Prostate gland (tissue), 2 donors: Measurements from ENCODE around the gene CACNA1S. TPM values are rescaled to one million over a fixed set of nuclear protein-coding genes. Genes with fewer than 3 reads are reported as not detected.

Experiments used
- DNase-seq: peaks from one replicate; pipeline ENCODE4 v3.0.0-alpha.2; 2019; ENCODE audit warnings: low spot score
- H3K27ac ChIP-seq, 2 donors: fragments of 200-600 bp; sonication (generic); 2 replicates each; pipeline ENCODE4 v1.5.1; 2017 to 2019
- H3K27me3 ChIP-seq: fragments of 200-600 bp; sonication (generic); replicated peaks from 2 replicates; pipeline ENCODE4 v1.5.1; 2019; ENCODE audit not compliant: insufficient read depth
- H3K36me3 ChIP-seq, 2 donors: fragments of 200-600 bp; sonication (generic); 1 replicate in 1 of 2; 2 replicates in 1 of 2; pipeline versions ENCODE4 v1.5.1 to v1.8.1; 2017 to 2019
- H3K4me1 ChIP-seq: fragments of 200-600 bp; sonication (generic); replicated peaks from 2 replicates; pipeline ENCODE4 v1.5.1; 2019
- H3K4me3 ChIP-seq, 2 donors: fragments of 200-600 bp; sonication (generic); 2 replicates each; pipeline ENCODE4 v1.5.1; 2017 to 2019
- H3K9me3 ChIP-seq: fragments of 200-600 bp; sonication (generic); 2 replicates; pipeline ENCODE4 v1.5.1; 2017
- POLR2A ChIP-seq: fragments of 450-650 bp; IDR thresholded peaks from one replicate; pipeline ENCODE4 v1.6.1; 2016; ENCODE audit warnings: antibody characterized with exemption, mild to moderate bottlenecking
- POLR2AphosphoS5 ChIP-seq: sonication (generic); formaldehyde crosslinking; IDR thresholded peaks from one replicate; pipeline ENCODE4 v1.6.1; 2017; ENCODE audit warnings: antibody characterized with exemption
- WGBS: methylation state at CpG from one replicate; pipeline ENCODE4 v1.1.5; 2018; 5-methylcytosine and 5-hydroxymethylcytosine counted together
- intact Hi-C: fragments of 100-400 bp; cut with DNase I; formaldehyde crosslinking; loops from one replicate; pipeline ENCODE4 v1.14.2; 2022
- total RNA-seq, 2 donors: library from RNA; depleted of rRNA; stranded (reverse); fragments of >200 nt; gene quantifications; one replicate each; pipeline ENCODE4 v1.1.0, GENCODE V29; 2016
- TF ChIP-seq, protein P1 (sequence below), 4 experiments: fragments of 200-600 bp in 2 of 4; fragments of 450-650 bp in 2 of 4; sonication (generic) in 2 of 4; IDR thresholded peaks; 1 replicate in 3 of 4; 2 replicates in 1 of 4; pipeline ENCODE4 v1.5.1; 2016 to 2019; ENCODE audit warnings: antibody characterized with exemption in 4 of 4, mild to moderate bottlenecking in 2 of 4, moderate library complexity in 2 of 4

The CACNA1S gene
- total RNA-seq, 2 donors from 2014 or later: 0.55 TPM; not detected in 1

DNA sequence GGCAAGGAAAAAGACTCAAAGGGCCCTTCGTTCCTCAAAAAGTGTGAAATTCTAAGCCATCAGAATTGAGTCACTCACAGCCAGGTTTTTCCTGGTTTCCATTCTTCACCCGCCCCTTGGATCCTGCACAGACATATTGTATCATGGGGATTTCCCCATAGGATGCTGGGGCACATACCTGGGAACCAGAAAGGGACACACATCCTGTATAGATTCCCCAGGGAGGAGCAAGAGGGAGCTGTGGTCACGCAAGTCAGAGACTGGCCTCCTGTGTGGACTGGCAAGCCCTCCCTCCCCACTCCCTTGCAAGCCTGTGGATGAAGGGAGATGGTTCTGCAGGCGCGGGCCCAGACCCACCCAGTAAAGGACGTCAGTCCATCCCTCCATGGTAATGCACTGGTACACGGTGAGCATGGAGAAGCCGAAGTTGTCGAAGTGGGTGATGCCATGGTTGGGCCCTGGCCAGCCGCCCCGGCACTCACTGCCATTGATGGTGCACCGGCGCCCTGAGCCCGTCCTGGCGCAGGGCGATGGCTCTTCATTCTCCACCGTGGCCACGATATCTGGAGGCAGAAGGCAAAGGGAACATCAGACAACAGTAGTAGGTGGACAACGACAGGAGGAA lies 23.2 kb downstream of the CACNA1S start:
- WGBS: 60% methylated on average over 19 of the region's 19 CpGs
- Histone ChIP-seq H3K27ac (no peak overlapping the region), H3K4me3 (no peak overlapping the region), H3K9me3 (no peaks in the 10 kb centered on the region), H3K4me1 (no peaks in the 10 kb centered on the region), H3K27me3 (no peaks in the 10 kb centered on the region), H3K36me3 (no peaks in the 10 kb centered on the region)
- intact Hi-C loops: no loop called here
- DNase-seq: no peak
- TF ChIP-seq, protein P1, sequence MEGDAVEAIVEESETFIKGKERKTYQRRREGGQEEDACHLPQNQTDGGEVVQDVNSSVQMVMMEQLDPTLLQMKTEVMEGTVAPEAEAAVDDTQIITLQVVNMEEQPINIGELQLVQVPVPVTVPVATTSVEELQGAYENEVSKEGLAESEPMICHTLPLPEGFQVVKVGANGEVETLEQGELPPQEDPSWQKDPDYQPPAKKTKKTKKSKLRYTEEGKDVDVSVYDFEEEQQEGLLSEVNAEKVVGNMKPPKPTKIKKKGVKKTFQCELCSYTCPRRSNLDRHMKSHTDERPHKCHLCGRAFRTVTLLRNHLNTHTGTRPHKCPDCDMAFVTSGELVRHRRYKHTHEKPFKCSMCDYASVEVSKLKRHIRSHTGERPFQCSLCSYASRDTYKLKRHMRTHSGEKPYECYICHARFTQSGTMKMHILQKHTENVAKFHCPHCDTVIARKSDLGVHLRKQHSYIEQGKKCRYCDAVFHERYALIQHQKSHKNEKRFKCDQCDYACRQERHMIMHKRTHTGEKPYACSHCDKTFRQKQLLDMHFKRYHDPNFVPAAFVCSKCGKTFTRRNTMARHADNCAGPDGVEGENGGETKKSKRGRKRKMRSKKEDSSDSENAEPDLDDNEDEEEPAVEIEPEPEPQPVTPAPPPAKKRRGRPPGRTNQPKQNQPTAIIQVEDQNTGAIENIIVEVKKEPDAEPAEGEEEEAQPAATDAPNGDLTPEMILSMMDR (IDR thresholded peaks at IDR 0.05): no peak
- TF ChIP-seq POLR2A: no peak
- no peak for TF ChIP-seq POLR2AphosphoS5

DNA sequence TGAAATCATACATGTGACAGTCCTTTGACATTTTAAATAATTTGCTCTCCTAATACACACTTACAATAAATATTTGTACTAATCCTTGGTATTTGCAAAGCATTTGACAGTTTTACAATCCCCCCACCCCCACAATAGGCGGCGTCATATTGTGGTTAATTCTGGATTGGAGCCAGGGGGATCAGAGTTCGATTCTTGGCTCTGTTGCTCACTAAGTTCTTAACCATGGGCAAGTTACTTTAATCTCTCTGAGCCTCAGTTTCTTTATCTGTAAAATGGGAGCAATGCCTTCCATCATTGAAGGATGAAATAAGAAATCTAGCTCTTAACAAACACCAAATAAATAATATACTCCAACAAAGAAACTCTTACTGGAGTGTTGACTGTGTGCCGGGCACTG lies 23.8 kb downstream of the CACNA1S start:
- intact Hi-C loops: no loop called here
- WGBS: 40% methylated on average over 4 of the region's 4 CpGs
- Histone ChIP-seq H3K4me1 (no peaks in the 10 kb centered on the region), H3K4me3 (no peak overlapping the region), H3K27ac (no peak overlapping the region), H3K27me3 (no peaks in the 10 kb centered on the region), H3K36me3 (no peaks in the 10 kb centered on the region), H3K9me3 (no peaks in the 10 kb centered on the region)
- DNase-seq: no peak
- TF ChIP-seq POLR2AphosphoS5: no peak

DNA sequence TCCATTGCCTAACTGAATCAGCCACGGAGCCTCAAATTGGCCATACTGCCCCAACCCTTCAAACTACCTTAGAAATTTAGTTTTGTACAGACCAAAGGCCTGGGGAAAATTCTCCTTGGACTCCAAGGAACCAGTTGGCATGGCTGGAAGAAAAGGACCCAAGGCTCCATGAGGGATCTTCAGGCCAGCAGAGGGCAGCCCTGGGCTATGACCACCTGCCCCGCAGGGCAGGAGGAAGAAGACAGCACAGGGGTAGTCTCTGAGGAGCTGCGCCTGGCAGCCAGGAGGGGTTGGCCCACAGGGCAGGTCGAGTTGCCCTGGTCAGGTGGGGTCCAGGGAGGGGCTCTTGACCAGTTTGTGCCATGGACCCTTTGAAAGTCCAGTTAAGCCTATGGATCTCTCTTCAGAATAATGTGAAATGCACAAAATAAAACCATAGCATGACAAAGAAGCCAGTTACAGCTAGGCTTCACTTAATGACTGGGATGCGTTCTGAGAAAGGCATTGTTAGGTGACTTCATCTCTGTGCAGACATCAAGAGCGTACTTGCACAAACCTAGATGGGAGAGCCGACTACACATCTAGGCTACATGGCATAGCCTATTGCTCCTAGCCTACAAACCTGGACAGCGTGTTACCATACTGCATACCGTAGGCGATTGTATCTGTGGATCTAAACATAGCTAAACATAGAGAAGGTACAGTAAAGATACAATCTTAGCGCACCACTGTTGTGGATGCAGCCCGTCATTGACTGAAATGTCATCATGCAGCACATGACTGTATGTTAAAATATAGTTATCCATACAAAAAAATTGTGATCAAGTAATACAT lies 26.1 kb downstream of the CACNA1S start:
- 78% methylated on average over 12 of the region's 12 CpGs for WGBS
- intact Hi-C loops: no loop called here
- peak; percentile 43 for DNase-seq
- Histone ChIP-seq H3K36me3 (no peaks in the 10 kb centered on the region), H3K27ac (no peak overlapping the region), H3K4me1 (no peaks in the 10 kb centered on the region), H3K27me3 (no peaks in the 10 kb centered on the region), H3K9me3 (no peaks in the 10 kb centered on the region), H3K4me3 (no peak overlapping the region)
- TF ChIP-seq POLR2A: no peak
- TF ChIP-seq POLR2AphosphoS5: peak; percentile 23
- TF ChIP-seq, protein P1 (IDR thresholded peaks at IDR 0.05): peak in 2 of 4 experiments; percentile 53 to 67

DNA sequence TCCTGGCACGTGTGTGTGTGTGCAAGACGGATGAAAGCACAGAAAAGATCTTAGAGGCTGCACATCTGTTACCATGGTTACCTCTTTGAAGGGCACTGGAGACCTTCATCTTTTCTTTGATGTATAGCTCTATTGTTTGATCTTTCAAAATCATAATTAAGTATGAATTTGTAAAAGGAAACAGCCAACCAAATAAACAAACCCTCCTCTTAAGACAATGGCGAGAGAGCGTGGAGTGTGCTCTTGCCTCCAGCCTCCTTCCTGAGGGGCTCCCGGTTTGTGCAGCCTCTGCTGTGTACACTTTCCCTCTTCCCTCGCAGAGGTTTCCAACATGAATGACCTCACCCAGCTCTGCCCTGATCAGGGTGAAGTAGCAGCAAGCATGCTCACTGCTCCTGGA lies 27.9 kb downstream of the CACNA1S start:
- H3K27me3 ChIP-seq: no peaks in the 10 kb centered on the region
- no peak for TF ChIP-seq POLR2AphosphoS5
- TF ChIP-seq, protein P1 (IDR thresholded peaks at IDR 0.05): no peak
- TF ChIP-seq POLR2A: no peak
- 51% methylated on average over 6 of the region's 6 CpGs for WGBS
- no peak overlapping the region for H3K27ac ChIP-seq
- H3K4me3 ChIP-seq: no peak overlapping the region
- intact Hi-C loops: no loop called here
- no peak for DNase-seq
- no peaks in the 10 kb centered on the region for H3K36me3 ChIP-seq
- no peaks in the 10 kb centered on the region for H3K4me1 ChIP-seq
- no peaks in the 10 kb centered on the region for H3K9me3 ChIP-seq

DNA sequence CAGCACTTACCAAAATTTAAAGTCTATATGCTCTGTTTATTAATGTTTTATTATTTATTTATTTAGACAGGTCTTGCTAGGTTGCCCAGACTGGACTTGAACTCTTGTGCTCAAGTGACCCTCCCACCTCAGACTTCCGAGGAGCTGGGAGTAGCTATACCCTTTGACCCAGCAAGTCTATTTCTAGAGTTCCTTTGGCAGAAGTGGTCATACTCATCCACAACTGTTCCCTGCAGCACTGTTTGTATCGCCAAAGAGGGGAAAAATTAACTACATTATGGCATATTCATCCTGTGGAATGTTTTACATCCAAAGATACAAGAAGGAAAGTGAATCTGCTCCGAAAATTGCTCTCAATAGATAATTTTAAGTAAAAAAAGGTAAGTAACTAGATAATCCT lies 28.5 kb downstream of the CACNA1S start:
- Histone ChIP-seq H3K4me3 (no peak overlapping the region), H3K27ac (no peak overlapping the region), H3K4me1 (no peaks in the 10 kb centered on the region), H3K9me3 (no peaks in the 10 kb centered on the region), H3K27me3 (no peaks in the 10 kb centered on the region), H3K36me3 (no peaks in the 10 kb centered on the region)
- 62% methylated on average over 3 of the region's 3 CpGs for WGBS
- no peak for DNase-seq
- no peak for TF ChIP-seq POLR2A
- no peak for TF ChIP-seq POLR2AphosphoS5
- TF ChIP-seq, protein P1 (IDR thresholded peaks at IDR 0.05): no peak
- intact Hi-C loops: no loop called here
